GM23338 (cell line): ENCODE results near the gene DOCK2.

Source experiments
- EZH2 ChIP-seq: fragments of 200-600 bp; sonication (generic); IDR thresholded peaks from one replicate; pipeline ENCODE4 v1.8.0; 2017; ENCODE audit warnings: antibody characterized with exemption, mild to moderate bottlenecking, low read depth; ENCODE audit not compliant: unreplicated experiment
- EZH2phosphoT487 ChIP-seq: fragments of 200-600 bp; sonication (generic); IDR thresholded peaks from one replicate; pipeline ENCODE4 v1.8.1; 2018; ENCODE audit warnings: antibody characterized with exemption; ENCODE audit not compliant: unreplicated experiment
- NANOG ChIP-seq: IDR thresholded peaks from 2 replicates; pipeline ENCODE4 v1.6.1; 2016; ENCODE audit warnings: antibody characterized with exemption, borderline replicate concordance
- POLR2AphosphoS5 ChIP-seq: IDR thresholded peaks from 2 replicates; pipeline ENCODE4 v1.6.1; 2016; ENCODE audit warnings: antibody characterized with exemption, low read depth
- TF ChIP-seq, protein P1 (sequence below), 2 experiments: fragments of 200-600 bp in 1 of 2; sonication (generic) in 1 of 2; conservative IDR thresholded peaks; 2 replicates each; pipeline versions ENCODE4 v1.5.1 to v1.6.1; 2016 to 2017; ENCODE audit warnings: antibody characterized with exemption in 2 of 2, low read depth in 2 of 2, mild to moderate bottlenecking in 2 of 2, moderate library complexity in 1 of 2
- TF ChIP-seq, protein P2 (sequence below): IDR thresholded peaks from one replicate; pipeline ENCODE4 v1.6.1; 2018; ENCODE audit warnings: antibody characterized with exemption; ENCODE audit not compliant: unreplicated experiment

DNA sequence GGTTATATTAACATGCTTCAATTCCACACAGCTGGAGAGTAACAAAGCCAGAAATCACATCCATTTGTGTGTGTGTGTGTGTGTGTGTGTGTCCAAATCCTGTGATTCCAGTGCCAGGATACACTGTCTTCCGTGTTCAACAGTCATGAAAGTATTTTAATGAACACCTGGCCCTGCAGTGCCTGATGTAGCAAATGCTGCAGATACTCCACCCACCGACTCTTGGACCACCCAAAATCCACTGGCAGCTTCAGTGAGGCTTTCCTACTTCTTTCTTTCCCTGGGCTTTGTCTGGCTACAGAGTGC is 356.4 kb downstream of the DOCK2 start:
- TF ChIP-seq, protein P1, sequence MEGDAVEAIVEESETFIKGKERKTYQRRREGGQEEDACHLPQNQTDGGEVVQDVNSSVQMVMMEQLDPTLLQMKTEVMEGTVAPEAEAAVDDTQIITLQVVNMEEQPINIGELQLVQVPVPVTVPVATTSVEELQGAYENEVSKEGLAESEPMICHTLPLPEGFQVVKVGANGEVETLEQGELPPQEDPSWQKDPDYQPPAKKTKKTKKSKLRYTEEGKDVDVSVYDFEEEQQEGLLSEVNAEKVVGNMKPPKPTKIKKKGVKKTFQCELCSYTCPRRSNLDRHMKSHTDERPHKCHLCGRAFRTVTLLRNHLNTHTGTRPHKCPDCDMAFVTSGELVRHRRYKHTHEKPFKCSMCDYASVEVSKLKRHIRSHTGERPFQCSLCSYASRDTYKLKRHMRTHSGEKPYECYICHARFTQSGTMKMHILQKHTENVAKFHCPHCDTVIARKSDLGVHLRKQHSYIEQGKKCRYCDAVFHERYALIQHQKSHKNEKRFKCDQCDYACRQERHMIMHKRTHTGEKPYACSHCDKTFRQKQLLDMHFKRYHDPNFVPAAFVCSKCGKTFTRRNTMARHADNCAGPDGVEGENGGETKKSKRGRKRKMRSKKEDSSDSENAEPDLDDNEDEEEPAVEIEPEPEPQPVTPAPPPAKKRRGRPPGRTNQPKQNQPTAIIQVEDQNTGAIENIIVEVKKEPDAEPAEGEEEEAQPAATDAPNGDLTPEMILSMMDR (conservative IDR thresholded peaks at IDR 0.05; ENCODE audit: low read depth in 2 of 2) = no peak
- TF ChIP-seq EZH2 (no peak), EZH2phosphoT487 (no peak), NANOG (no peak), POLR2AphosphoS5 (no peak)
- TF ChIP-seq, protein P2, sequence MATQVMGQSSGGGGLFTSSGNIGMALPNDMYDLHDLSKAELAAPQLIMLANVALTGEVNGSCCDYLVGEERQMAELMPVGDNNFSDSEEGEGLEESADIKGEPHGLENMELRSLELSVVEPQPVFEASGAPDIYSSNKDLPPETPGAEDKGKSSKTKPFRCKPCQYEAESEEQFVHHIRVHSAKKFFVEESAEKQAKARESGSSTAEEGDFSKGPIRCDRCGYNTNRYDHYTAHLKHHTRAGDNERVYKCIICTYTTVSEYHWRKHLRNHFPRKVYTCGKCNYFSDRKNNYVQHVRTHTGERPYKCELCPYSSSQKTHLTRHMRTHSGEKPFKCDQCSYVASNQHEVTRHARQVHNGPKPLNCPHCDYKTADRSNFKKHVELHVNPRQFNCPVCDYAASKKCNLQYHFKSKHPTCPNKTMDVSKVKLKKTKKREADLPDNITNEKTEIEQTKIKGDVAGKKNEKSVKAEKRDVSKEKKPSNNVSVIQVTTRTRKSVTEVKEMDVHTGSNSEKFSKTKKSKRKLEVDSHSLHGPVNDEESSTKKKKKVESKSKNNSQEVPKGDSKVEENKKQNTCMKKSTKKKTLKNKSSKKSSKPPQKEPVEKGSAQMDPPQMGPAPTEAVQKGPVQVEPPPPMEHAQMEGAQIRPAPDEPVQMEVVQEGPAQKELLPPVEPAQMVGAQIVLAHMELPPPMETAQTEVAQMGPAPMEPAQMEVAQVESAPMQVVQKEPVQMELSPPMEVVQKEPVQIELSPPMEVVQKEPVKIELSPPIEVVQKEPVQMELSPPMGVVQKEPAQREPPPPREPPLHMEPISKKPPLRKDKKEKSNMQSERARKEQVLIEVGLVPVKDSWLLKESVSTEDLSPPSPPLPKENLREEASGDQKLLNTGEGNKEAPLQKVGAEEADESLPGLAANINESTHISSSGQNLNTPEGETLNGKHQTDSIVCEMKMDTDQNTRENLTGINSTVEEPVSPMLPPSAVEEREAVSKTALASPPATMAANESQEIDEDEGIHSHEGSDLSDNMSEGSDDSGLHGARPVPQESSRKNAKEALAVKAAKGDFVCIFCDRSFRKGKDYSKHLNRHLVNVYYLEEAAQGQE = no peak
